ENCODE results near the gene MAN1A1.
A peak's percentile ranks its signal among the peaks of the same experiment; 100 is the strongest.

MAN1A1 gene

GRCh38 chr6:119327810-119328209 is 21.8 kb downstream of the MAN1A1 start:
- peak; percentile 45 for FAIRE-seq
- no peak for DNase-seq (ENCODE audit: insufficient read length, low spot score)

- DNase-seq (ENCODE audit: insufficient read length, low spot score) (no peak), FAIRE-seq (no peak)
Observed at GRCh38 chr6:119326291-119327005, 23.1 kb downstream of the MAN1A1 start.

- no peak for DNase-seq (ENCODE audit: insufficient read length, low spot score)
Observed at GRCh38 chr6:119325559-119326265, 23.8 kb downstream of the MAN1A1 start.

GRCh38 chr6:119324718-119325117 is 24.8 kb downstream of the MAN1A1 start:
- FAIRE-seq, result no peak
- DNase-seq (ENCODE audit: insufficient read length, low spot score), result no peak

More at GRCh38 chr6:119325559-119326265, 23.8 kb downstream of the MAN1A1 start:
- no peak for FAIRE-seq

GRCh38 chr6:119323931-119324330 is 25.6 kb downstream of the MAN1A1 start:
- DNase-seq (ENCODE audit: insufficient read length, low spot score), result no peak
- FAIRE-seq, result no peak

GRCh38 chr6:119323478-119323877 is 26.1 kb downstream of the MAN1A1 start:
- DNase-seq (ENCODE audit: insufficient read length, low spot score) (no peak), FAIRE-seq (no peak)

GRCh38 chr6:119322715-119323350 is 26.7 kb downstream of the MAN1A1 start:
- FAIRE-seq, result no peak
- no peak for DNase-seq (ENCODE audit: insufficient read length, low spot score)

- FAIRE-seq, result no peak
- no peak for DNase-seq (ENCODE audit: insufficient read length, low spot score)
Observed at GRCh38 chr6:119322034-119322433, 27.5 kb downstream of the MAN1A1 start.

- DNase-seq (ENCODE audit: insufficient read length, low spot score) (no peak), FAIRE-seq (no peak)
Observed at GRCh38 chr6:119319694-119320093, 29.9 kb downstream of the MAN1A1 start.

GRCh38 chr6:119318730-119319129 is 30.8 kb downstream of the MAN1A1 start:
- no peak for FAIRE-seq
- DNase-seq (ENCODE audit: insufficient read length, low spot score), result no peak

GRCh38 chr6:119318176-119318575 is 31.4 kb downstream of the MAN1A1 start:
- DNase-seq (ENCODE audit: insufficient read length, low spot score), result no peak
- FAIRE-seq, result no peak

- DNase-seq (ENCODE audit: insufficient read length, low spot score) (no peak), FAIRE-seq (no peak)
Observed at GRCh38 chr6:119317007-119317406, 32.6 kb downstream of the MAN1A1 start.

GRCh38 chr6:119314885-119315272 is 34.7 kb downstream of the MAN1A1 start:
- FAIRE-seq, result peak; percentile 97
- DNase-seq (ENCODE audit: insufficient read length, low spot score), result no peak

GRCh38 chr6:119313937-119314884 is 35.4 kb downstream of the MAN1A1 start:
- no peak for DNase-seq (ENCODE audit: insufficient read length, low spot score)
- FAIRE-seq, result no peak

GRCh38 chr6:119312875-119313338 is 36.7 kb downstream of the MAN1A1 start:
- DNase-seq (ENCODE audit: insufficient read length, low spot score) (no peak), FAIRE-seq (peak; percentile 98)

GRCh38 chr6:119312441-119312840 is 37.1 kb downstream of the MAN1A1 start:
- FAIRE-seq (no peak), DNase-seq (ENCODE audit: insufficient read length, low spot score) (no peak)

- no peak for DNase-seq (ENCODE audit: insufficient read length, low spot score)
- FAIRE-seq, result no peak
Observed at GRCh38 chr6:119311514-119312142, 37.9 kb downstream of the MAN1A1 start.

GRCh38 chr6:119310486-119311036 is 39.0 kb downstream of the MAN1A1 start:
- FAIRE-seq (peak; percentile 89), DNase-seq (ENCODE audit: insufficient read length, low spot score) (no peak)

- FAIRE-seq (peak; percentile 82), DNase-seq (ENCODE audit: insufficient read length, low spot score) (no peak)
Observed at GRCh38 chr6:119308991-119309657, 40.4 kb downstream of the MAN1A1 start.

All from GM19239 (cell line).